H1 (cell line): ENCODE data around the gene PRKCH. TPM values are rescaled to one million over a fixed set of nuclear protein-coding genes. Genes with fewer than 3 reads are reported as not detected.
A peak's percentile ranks its signal among the peaks of the same experiment; 100 is the strongest.

ENCODE experiments used
- CTCF ChIA-PET: fragments of 300-600 bp; sonication (Branson Sonifier 250); formaldehyde crosslinking; loops from one replicate; lab custom pipeline; 2021; ENCODE audit not compliant: partially characterized antibody; lab: Charles Lee
- POLR2A ChIA-PET: fragments of 300-600 bp; sonication (Branson Sonifier 250); formaldehyde crosslinking; loops from one replicate; lab custom pipeline; 2021; ENCODE audit warnings: inconsistent platforms; ENCODE audit not compliant: partially characterized antibody; lab: Charles Lee
- DNase-seq, 2 experiments: peaks; one replicate each; pipeline versions ENCODE4 v3.0.0 to v3.0.0-alpha.2; 2010 to 2022; ENCODE audit warnings: low spot score in 2 of 2, low read depth in 1 of 2, mixed read lengths in 1 of 2
- FAIRE-seq: peaks from 2 replicates; lab custom pipeline; 2011; peaks lifted over from hg19 to GRCh38; lab: Jason Lieb, UNC
- H2AFZ ChIP-seq: 2 replicates; pipeline ENCODE4 v1.8.1; 2012; ENCODE audit warnings: low read length, inconsistent platforms
- H2AK5ac ChIP-seq: 2 replicates; pipeline ENCODE4 v1.6.1; 2013; ENCODE audit warnings: low read depth, low read length
- H2BK120ac ChIP-seq: replicated peaks from 2 replicates; pipeline ENCODE3; 2013; ENCODE audit warnings: low read depth, low read length, inconsistent platforms
- H2BK12ac ChIP-seq: 2 replicates; pipeline ENCODE4 v1.6.1; 2013; ENCODE audit warnings: low read depth, low read length
- H2BK15ac ChIP-seq: 2 replicates; pipeline ENCODE4 v1.6.1; 2013; ENCODE audit warnings: low read length
- H2BK20ac ChIP-seq: 2 replicates; pipeline ENCODE4 v1.6.1; 2013; ENCODE audit warnings: low read length
- H2BK5ac ChIP-seq: 2 replicates; pipeline ENCODE4 v1.6.1; 2013; ENCODE audit warnings: low read depth, low read length
- H3K14ac ChIP-seq: 2 replicates; pipeline ENCODE4 v1.6.1; 2013; ENCODE audit warnings: inconsistent platforms; ENCODE audit not compliant: insufficient read length
- H3K18ac ChIP-seq: 2 replicates; pipeline ENCODE4 v1.6.1; 2013; ENCODE audit warnings: low read length; ENCODE audit errors: extremely low read depth
- H3K23ac ChIP-seq: 2 replicates; pipeline ENCODE4 v1.6.1; 2013; ENCODE audit warnings: inconsistent platforms; ENCODE audit not compliant: insufficient read length
- H3K23me2 ChIP-seq: 2 replicates; pipeline ENCODE4 v1.6.1; 2013; ENCODE audit warnings: low read depth, low read length
- H3K27ac ChIP-seq: 2 replicates; pipeline ENCODE4 v1.6.1; 2011; ENCODE audit warnings: low read depth, low read length, inconsistent platforms
- H3K27me3 ChIP-seq, 4 experiments: replicated peaks in 1 of 4; 1 replicate in 1 of 4; 2 replicates in 3 of 4; pipeline versions ENCODE4 v1.6.1 to v1.8.1; 2011 to 2013; ENCODE audit warnings: low read length in 3 of 4, mild to moderate bottlenecking in 3 of 4, inconsistent platforms in 2 of 4, mixed read lengths in 2 of 4, moderate library complexity in 1 of 4; ENCODE audit not compliant: control insufficient read depth in 3 of 4, insufficient read depth in 3 of 4; ENCODE audit errors: extremely low read depth in 1 of 4
- H3K36me3 ChIP-seq, 4 experiments: 2 replicates each; pipeline versions ENCODE4 v1.6.1 to v1.8.1; 2011 to 2013; ENCODE audit warnings: mild to moderate bottlenecking in 4 of 4, low read length in 3 of 4, moderate library complexity in 2 of 4, control low read depth in 1 of 4, inconsistent platforms in 1 of 4; ENCODE audit not compliant: insufficient read depth in 4 of 4, control insufficient read depth in 2 of 4
- H3K4ac ChIP-seq: replicated peaks from 2 replicates; pipeline ENCODE3; 2013; ENCODE audit warnings: low read length, low read depth, mixed read lengths, inconsistent platforms; ENCODE audit not compliant: insufficient read length
- H3K4me1 ChIP-seq, 4 experiments: replicated peaks in 1 of 4; 1 replicate in 1 of 4; 2 replicates in 3 of 4; pipeline versions ENCODE4 v1.6.1 to v1.8.1; 2011 to 2013; ENCODE audit warnings: low read length in 3 of 4, inconsistent platforms in 2 of 4, mixed read lengths in 1 of 4; ENCODE audit not compliant: insufficient read depth in 4 of 4, control insufficient read depth in 3 of 4
- H3K4me2 ChIP-seq, 2 experiments: 2 replicates each; pipeline versions ENCODE4 v1.6.1 to v1.8.1; 2011 to 2013; ENCODE audit warnings: low read depth in 2 of 2, low read length in 2 of 2, control low read depth in 1 of 2, inconsistent platforms in 1 of 2, mild to moderate bottlenecking in 1 of 2; ENCODE audit not compliant: insufficient read depth in 1 of 2
- H3K4me3 ChIP-seq, 4 experiments: fragments of 200-600, 300-600 bp in 1 of 4; sonication (generic), shearing (Covaris generic), sonication (Bioruptor Twin) in 1 of 4; 2 replicates each; pipeline versions ENCODE4 v1.5.1 to v1.8.1; 2011 to 2016; ENCODE audit warnings: low read length in 4 of 4, low read depth in 3 of 4, control low read depth in 2 of 4, inconsistent platforms in 2 of 4, mild to moderate bottlenecking in 2 of 4, mixed read lengths in 1 of 4, moderate library complexity in 1 of 4; ENCODE audit not compliant: insufficient read depth in 2 of 4; ENCODE audit errors: extremely low read depth in 1 of 4
- H3K56ac ChIP-seq: replicated peaks from 2 replicates; pipeline ENCODE3; 2013; ENCODE audit warnings: low read depth, mild to moderate bottlenecking, mixed read lengths, low read length, inconsistent platforms; ENCODE audit not compliant: insufficient read length
- H3K79me1 ChIP-seq: 2 replicates; pipeline ENCODE4 v1.6.1; 2013; ENCODE audit warnings: low read depth, low read length, control low read depth
- H3K79me2 ChIP-seq, 2 experiments: 2 replicates each; pipeline versions ENCODE4 v1.6.1 to v1.8.1; 2012 to 2013; ENCODE audit warnings: low read length in 2 of 2, mild to moderate bottlenecking in 2 of 2, inconsistent platforms in 1 of 2; ENCODE audit not compliant: insufficient read depth in 2 of 2, control insufficient read depth in 1 of 2
- H3K9ac ChIP-seq, 4 experiments: replicated peaks in 1 of 4; 1 replicate in 1 of 4; 2 replicates in 3 of 4; pipeline versions ENCODE4 v1.6.1 to v1.8.1; 2011 to 2013; ENCODE audit warnings: low read depth in 3 of 4, low read length in 3 of 4, control low read depth in 2 of 4, mild to moderate bottlenecking in 2 of 4, moderate library complexity in 2 of 4, inconsistent platforms in 1 of 4; ENCODE audit errors: extremely low read depth in 1 of 4
- H3K9me3 ChIP-seq, 2 experiments: 2 replicates each; pipeline versions ENCODE4 v1.6.1 to v1.8.1; 2012 to 2013; ENCODE audit warnings: mild to moderate bottlenecking in 2 of 2, moderate library complexity in 2 of 2, control low read depth in 1 of 2, inconsistent platforms in 1 of 2, low read depth in 1 of 2, low read length in 1 of 2, mixed read lengths in 1 of 2; ENCODE audit not compliant: insufficient read depth in 2 of 2
- H4K20me1 ChIP-seq, 2 experiments: replicated peaks in 1 of 2; 2 replicates each; pipeline versions ENCODE3 to v1.8.1; 2011 to 2013; ENCODE audit warnings: inconsistent platforms in 2 of 2, low read length in 2 of 2, mild to moderate bottlenecking in 1 of 2; ENCODE audit not compliant: insufficient read depth in 2 of 2, control insufficient read depth in 1 of 2
- H4K5ac ChIP-seq: 2 replicates; pipeline ENCODE4 v1.6.1; 2013; ENCODE audit warnings: low read length, low read depth, mixed read lengths, inconsistent platforms; ENCODE audit not compliant: insufficient read length
- H4K8ac ChIP-seq: 2 replicates; pipeline ENCODE4 v1.8.0; 2013; ENCODE audit warnings: mild to moderate bottlenecking, moderate library complexity, low read length, inconsistent platforms; ENCODE audit not compliant: insufficient read depth; ENCODE audit errors: extremely low read depth
- H4K91ac ChIP-seq: replicated peaks from 2 replicates; pipeline ENCODE3; 2013; ENCODE audit warnings: low read length, mixed read lengths, inconsistent platforms; ENCODE audit not compliant: insufficient read length
- BACH1 ChIP-seq: IDR thresholded peaks from 2 replicates; pipeline ENCODE4 v1.6.1; 2012; ENCODE audit warnings: low read length, improper control_type of control experiment
- BRCA1 ChIP-seq: IDR thresholded peaks from 2 replicates; pipeline ENCODE4 v1.6.1; 2012; ENCODE audit warnings: low read depth, low read length, improper control_type of control experiment
- CBX5 ChIP-seq: fragments of 300-800, 300-1000 bp; sonication (generic); IDR thresholded peaks from 2 replicates; pipeline ENCODE4 v1.7.1; 2016; ENCODE audit warnings: antibody characterized with exemption, low read length, low read depth
- CEBPB ChIP-seq: IDR thresholded peaks from 2 replicates; pipeline ENCODE4 v1.6.1; 2012; ENCODE audit warnings: low read depth, low read length
- EP300 ChIP-seq, 2 experiments: IDR thresholded peaks; 1 replicate in 1 of 2; 2 replicates in 1 of 2; pipeline ENCODE4 v1.6.1; 2011 to 2012; ENCODE audit warnings: low read depth in 2 of 2, low read length in 2 of 2, mild to moderate bottlenecking in 2 of 2, borderline replicate concordance in 1 of 2, inconsistent platforms in 1 of 2, moderate library complexity in 1 of 2
- KDM1A ChIP-seq: fragments of 200-600, 300-600 bp; sonication (generic); IDR thresholded peaks from 2 replicates; pipeline ENCODE4 v1.7.1; 2016; ENCODE audit warnings: mild to moderate bottlenecking, low read length, borderline replicate concordance
- KDM5A ChIP-seq: fragments of 200-600 bp; IDR thresholded peaks from 2 replicates; pipeline ENCODE4 v1.7.1; 2012; ENCODE audit warnings: mild to moderate bottlenecking, low read length, inconsistent platforms, mixed read lengths
- MAFK ChIP-seq: IDR thresholded peaks from 2 replicates; pipeline ENCODE4 v1.6.1; 2012; ENCODE audit warnings: low read depth, mild to moderate bottlenecking, improper control_type of control experiment, low read length
- NRF1 ChIP-seq: IDR thresholded peaks from 2 replicates; pipeline ENCODE4 v1.6.1; 2011; ENCODE audit warnings: mild to moderate bottlenecking, low read depth, low read length, improper control_type of control experiment
- POLR2A ChIP-seq, 2 experiments: IDR thresholded peaks; 1 replicate in 1 of 2; 2 replicates in 1 of 2; pipeline ENCODE4 v1.6.1; 2011; ENCODE audit warnings: low read depth in 2 of 2, low read length in 2 of 2, mild to moderate bottlenecking in 2 of 2; ENCODE audit errors: control extremely low read depth in 1 of 2
- SIX5 ChIP-seq: IDR thresholded peaks from 2 replicates; pipeline ENCODE4 v1.6.1; 2011; ENCODE audit warnings: mild to moderate bottlenecking, low read depth, low read length
- TAF1 ChIP-seq: IDR thresholded peaks from 2 replicates; pipeline ENCODE4 v1.6.1; 2011; ENCODE audit warnings: mild to moderate bottlenecking, low read depth, low read length
- TAF7 ChIP-seq: optimal IDR thresholded peaks from 2 replicates; pipeline ENCODE3; 2011; ENCODE audit warnings: low read depth, mild to moderate bottlenecking, inconsistent platforms, low read length, moderate library complexity, borderline replicate concordance
- TEAD4 ChIP-seq: IDR thresholded peaks from 2 replicates; pipeline ENCODE4 v1.6.1; 2012; ENCODE audit warnings: low read depth, low read length, inconsistent platforms, mixed read lengths
- YY1 ChIP-seq: IDR thresholded peaks from 2 replicates; pipeline ENCODE4 v1.6.1; 2011; ENCODE audit warnings: low read depth, mild to moderate bottlenecking, low read length
- WGBS, 2 experiments: shearing (Covaris generic) in 1 of 2; methylation state at CpG; one replicate each; pipeline versions ENCODE4 v1.1.6 to v1.1.7; 2013 to 2015; ENCODE audit warnings: low lambda C conversion rate in 2 of 2, mixed read lengths in 2 of 2, inconsistent platforms in 1 of 2, low coverage in 1 of 2, missing lambda C conversion rate in 1 of 2; ENCODE audit not compliant: insufficient replicate concordance in 2 of 2, insufficient coverage in 1 of 2, insufficient read length in 1 of 2; ENCODE audit errors: extremely low coverage in 1 of 2, missing lambda C conversion rate in 1 of 2; 5-methylcytosine and 5-hydroxymethylcytosine counted together
- polyA plus RNA-seq, 7 experiments: library from polyadenylated mRNA; depleted of rRNA in 3 of 7; stranded (reverse) in 5 of 7; unstranded in 2 of 7; fragments of >200 nt in 5 of 7; fragments of 200-250 nt in 2 of 7; gene quantifications; 1 replicate in 5 of 7; 2 replicates in 1 of 7; 4 replicates in 1 of 7; pipeline versions ENCODE4 v1.2.1 to v1.2.3, GENCODE V29; 2011 to 2013; ENCODE audit warnings: missing spikeins in 2 of 7, mixed read lengths in 2 of 7
- total RNA-seq: library from RNA; stranded (reverse); fragmentation: NEBNext Ultra II Directional; extraction: Animal tissue kit (Norgen Biotek cat#: 25700); gene quantifications from 2 replicates; pipeline ENCODE4 v1.2.1, GENCODE V29; 2021
- TF ChIP-seq, protein P1 (sequence below): IDR thresholded peaks from 2 replicates; pipeline ENCODE4 v1.6.1; 2012; ENCODE audit warnings: inconsistent platforms

PRKCH gene
- total and polyA plus RNA-seq, 2 of the 8 experiments (the other 6 are each of a cell fraction or from before 2014, with no cell fraction given): 6.4 to 7.0 TPM

GRCh38 chr14:61437381-61437780 lies 116.0 kb downstream of the PRKCH start:
- H2AFZ ChIP-seq: no peak overlapping the region
- H2BK20ac ChIP-seq: 0 out of 2 replicates have a peak overlapping the region, but pooled peaks have one; percentile 25
- no peak overlapping the region for H3K18ac ChIP-seq
- H3K23me2 ChIP-seq: no peaks in the 10 kb centered on the region
- H4K5ac ChIP-seq: no peak overlapping the region
- H2BK120ac ChIP-seq: no peak overlapping the region
- no peak overlapping the region for H3K4me3 ChIP-seq
- CTCF ChIA-PET: interaction anchor here (0.6 to 2.3 kb wide), 4 partner anchors 9 to 841 kb away, joined by 3 to 6 read pairs (median 3); no protein-coding TSS in a partner anchor
- FAIRE-seq (no peak), DNase-seq (no peak)
- 87% methylated on average over 3 of the region's 3 CpGs; no CpG with 5 or more reads in 1 of the 2 experiments for WGBS, 2 experiments
- H3K4ac ChIP-seq: no peak overlapping the region
- H2BK12ac ChIP-seq: no peak overlapping the region
- H3K27me3 ChIP-seq: no peaks in the 10 kb centered on the region
- no peak overlapping the region for H2BK5ac ChIP-seq
- no peak overlapping the region for H4K8ac ChIP-seq
- no peak overlapping the region for H3K56ac ChIP-seq
- H3K4me2 ChIP-seq: no peak overlapping the region
- no peak overlapping the region for H3K9ac ChIP-seq
- TF ChIP-seq CEBPB (no peak), TEAD4 (no peak), TAF1 (no peak), CBX5 (no peak), KDM1A (no peak), EP300 (IDR thresholded peaks at IDR 0.05; ENCODE audit: borderline replicate concordance in 1 of 2, low read depth in 2 of 2, low read length in 2 of 2) (no peak), NRF1 (no peak), POLR2A (IDR thresholded peaks at IDR 0.05; ENCODE audit: control extremely low read depth in 1 of 2, low read depth in 2 of 2, low read length in 2 of 2) (no peak), BRCA1 (no peak), SIX5 (no peak), KDM5A (no peak), MAFK (no peak), YY1 (no peak), BACH1 (no peak), TAF7 (no peak)
- TF ChIP-seq, protein P1, sequence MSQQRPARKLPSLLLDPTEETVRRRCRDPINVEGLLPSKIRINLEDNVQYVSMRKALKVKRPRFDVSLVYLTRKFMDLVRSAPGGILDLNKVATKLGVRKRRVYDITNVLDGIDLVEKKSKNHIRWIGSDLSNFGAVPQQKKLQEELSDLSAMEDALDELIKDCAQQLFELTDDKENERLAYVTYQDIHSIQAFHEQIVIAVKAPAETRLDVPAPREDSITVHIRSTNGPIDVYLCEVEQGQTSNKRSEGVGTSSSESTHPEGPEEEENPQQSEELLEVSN: no peak
- H3K9me3 ChIP-seq: no peaks in the 10 kb centered on the region
- no peaks in the 10 kb centered on the region for H3K79me1 ChIP-seq
- POLR2A ChIA-PET: no interaction called here
- H2AK5ac ChIP-seq: no peak overlapping the region
- no peak overlapping the region for H4K91ac ChIP-seq
- no peak overlapping the region for H3K14ac ChIP-seq
- no peak overlapping the region for H3K23ac ChIP-seq
- no peaks in the 10 kb centered on the region for H4K20me1 ChIP-seq
- peaks cover 5 to 10% (median 6%) of the 10 kb centered on the region in 4 experiments for H3K4me1 ChIP-seq
- H3K27ac ChIP-seq: no peak overlapping the region
- no peak overlapping the region for H2BK15ac ChIP-seq
- H3K36me3 ChIP-seq: no peaks in the 10 kb centered on the region
- H3K79me2 ChIP-seq: no peaks in the 10 kb centered on the region
